Endothelial cell of umbilical vein (primary cell): ENCODE data around the gene OR8G5. TPM values are rescaled to one million over a fixed set of nuclear protein-coding genes. Genes with fewer than 3 reads are reported as not detected.

Experiments used
- BruUV-seq: library from RNA; stranded (reverse); fragments of 400-500 nt; replicated peaks from 2 replicates; lab custom pipeline; 2021; lab: Mats Ljungman, UMichigan
- CTCF ChIA-PET: fragments of 300-600, 350-600 bp; sonication (Branson Sonifier 250); formaldehyde crosslinking; loops from one replicate; lab custom pipeline; 2021; ENCODE audit warnings: antibody characterized with exemption, inconsistent platforms; lab: Charles Lee
- POLR2A ChIA-PET: fragments of 300-600, 350-600 bp; sonication (Branson Sonifier 250); formaldehyde crosslinking; loops from one replicate; lab custom pipeline; 2021; ENCODE audit warnings: antibody characterized with exemption, inconsistent platforms; lab: Charles Lee
- DNase-seq: peaks from one replicate; pipeline ENCODE4 v3.0.0-alpha.2; 2011; ENCODE audit warnings: low read depth, low spot score
- FAIRE-seq: peaks from 2 replicates; lab custom pipeline; 2011; peaks lifted over from hg19 to GRCh38; lab: Jason Lieb, UNC
- H2AFZ ChIP-seq: 2 replicates; pipeline ENCODE4 v1.6.0; 2012; ENCODE audit warnings: low read depth, low read length, control low read depth, inconsistent platforms
- H3K27ac ChIP-seq: 2 replicates; pipeline ENCODE4 v1.5.1; 2011; ENCODE audit warnings: low read depth, mild to moderate bottlenecking, control low read depth, low read length, moderate library complexity; ENCODE audit not compliant: insufficient read depth
- H3K27me3 ChIP-seq, 2 experiments: 2 replicates each; pipeline versions ENCODE4 v1.6.0 to v1.6.1; 2011; ENCODE audit warnings: low read length in 2 of 2, mixed read lengths in 1 of 2; ENCODE audit not compliant: control insufficient read depth in 2 of 2, insufficient read depth in 2 of 2
- H3K36me3 ChIP-seq, 2 experiments: 2 replicates in 1 of 2; 3 replicates in 1 of 2; pipeline ENCODE4 v1.5.1; 2011; ENCODE audit warnings: low read length in 2 of 2, mild to moderate bottlenecking in 1 of 2, moderate library complexity in 1 of 2; ENCODE audit not compliant: control insufficient read depth in 2 of 2, insufficient read depth in 2 of 2; ENCODE audit errors: extremely low read depth in 1 of 2
- H3K4me1 ChIP-seq: 3 replicates; pipeline ENCODE4 v1.5.1; 2011; ENCODE audit warnings: mild to moderate bottlenecking, low read length; ENCODE audit not compliant: control insufficient read depth, insufficient read depth; ENCODE audit errors: extremely low read depth
- H3K4me2 ChIP-seq: 2 replicates; pipeline ENCODE4 v1.6.1; 2011; ENCODE audit warnings: low read length, control low read depth, mixed read lengths; ENCODE audit not compliant: insufficient read depth
- H3K4me3 ChIP-seq, 3 experiments: fragments of 200-600 bp in 1 of 3; sonication (generic), shearing (Covaris generic) in 1 of 3; replicated peaks in 1 of 3; 2 replicates each; pipeline ENCODE4 v1.5.1; 2011 to 2016; ENCODE audit warnings: control low read depth in 3 of 3, low read length in 3 of 3, mild to moderate bottlenecking in 2 of 3, inconsistent platforms in 1 of 3, low read depth in 1 of 3, moderate library complexity in 1 of 3; ENCODE audit not compliant: insufficient read depth in 1 of 3
- H3K79me2 ChIP-seq: 2 replicates; pipeline ENCODE4 v1.6.0; 2012; ENCODE audit warnings: low read length, inconsistent platforms; ENCODE audit not compliant: control insufficient read depth, insufficient read depth
- H3K9ac ChIP-seq: replicated peaks from 2 replicates; pipeline ENCODE3; 2011; ENCODE audit warnings: low read length, control low read depth; ENCODE audit not compliant: insufficient read depth; ENCODE audit errors: extremely low read depth
- H3K9me1 ChIP-seq: replicated peaks from 3 replicates; pipeline ENCODE4 v1.6.0; 2011; ENCODE audit warnings: mild to moderate bottlenecking, low read length; ENCODE audit not compliant: control insufficient read depth, insufficient read depth; ENCODE audit errors: extremely low read depth
- H3K9me3 ChIP-seq: replicated peaks from 2 replicates; pipeline ENCODE4 v1.5.1; 2012; ENCODE audit warnings: low read length, inconsistent platforms; ENCODE audit not compliant: control insufficient read depth, insufficient read depth
- H4K20me1 ChIP-seq: replicated peaks from 2 replicates; pipeline ENCODE3; 2011; ENCODE audit warnings: mild to moderate bottlenecking, low read length; ENCODE audit not compliant: control insufficient read depth, insufficient read depth; ENCODE audit errors: extremely low read depth
- EZH2 ChIP-seq: IDR thresholded peaks from 2 replicates; pipeline ENCODE4 v1.6.1; 2012; ENCODE audit warnings: borderline replicate concordance, low read depth, mild to moderate bottlenecking, moderate library complexity, low read length, inconsistent platforms; ENCODE audit not compliant: severe bottlenecking
- FOS ChIP-seq: IDR thresholded peaks from 2 replicates; pipeline ENCODE4 v1.6.1; 2011; ENCODE audit warnings: mild to moderate bottlenecking, low read length, moderate library complexity, borderline replicate concordance; ENCODE audit not compliant: insufficient read depth
- GATA2 ChIP-seq: IDR thresholded peaks from 2 replicates; pipeline ENCODE4 v1.7.0; 2011; ENCODE audit warnings: low read depth, mild to moderate bottlenecking, moderate library complexity, mixed read lengths, low read length; ENCODE audit not compliant: insufficient read length, insufficient read depth
- JUN ChIP-seq: IDR thresholded peaks from 2 replicates; pipeline ENCODE4 v1.6.1; 2011; ENCODE audit warnings: borderline replicate concordance, low read depth; ENCODE audit not compliant: insufficient read length, insufficient read depth
- MYC ChIP-seq: IDR thresholded peaks from one replicate; pipeline ENCODE4 v1.6.1; 2011; ENCODE audit warnings: mild to moderate bottlenecking, low read depth, low read length
- POLR2A ChIP-seq: IDR thresholded peaks from 2 replicates; pipeline ENCODE4 v1.6.1; 2012; ENCODE audit warnings: low read depth, mild to moderate bottlenecking, control low read depth, low read length
- POLR2AphosphoS5 ChIP-seq: IDR thresholded peaks from 2 replicates; pipeline ENCODE4 v1.6.1; 2012; ENCODE audit warnings: low read depth, mild to moderate bottlenecking, control low read depth, low read length, moderate library complexity; ENCODE audit not compliant: insufficient read depth
- dilution Hi-C: fragments of 300-500 bp; cut with MboI; formaldehyde crosslinking; loops from one replicate; pipeline ENCODE4 v1.15.0; 2019; ENCODE audit warnings: low sequenced_read_pairs; ENCODE audit not compliant: extremely low pct_ligation_motif_present
- intact Hi-C: fragments of 100-400 bp; cut with micrococcal nuclease; formaldehyde crosslinking; loops from one replicate; pipeline ENCODE4 v1.10.0; 2022
- polyA plus RNA-seq, 4 experiments: library from polyadenylated mRNA; depleted of rRNA in 3 of 4; stranded (reverse) in 3 of 4; unstranded in 1 of 4; fragments of >200 nt; gene quantifications; 2 replicates each; pipeline versions ENCODE4 v1.2.1 to v1.2.3, GENCODE V29; 2011 to 2012; ENCODE audit warnings: missing spikeins in 1 of 4
- total RNA-seq: library from RNA; stranded (reverse); gene quantifications from 2 replicates; pipeline ENCODE4 v1.2.3, GENCODE V29; 2021
- TF ChIP-seq, protein P1 (sequence below), 2 donors: IDR thresholded peaks; 1 replicate in 1 of 2; 2 replicates in 1 of 2; pipeline ENCODE4 v1.5.1; 2011; ENCODE audit warnings: low read length in 2 of 2, mild to moderate bottlenecking in 2 of 2, moderate library complexity in 2 of 2, control low read depth in 1 of 2, inconsistent platforms in 1 of 2, low read depth in 1 of 2; ENCODE audit not compliant: insufficient read depth in 1 of 2; ENCODE audit errors: extremely low read depth in 1 of 2
- TF ChIP-seq, protein P2 (sequence below): IDR thresholded peaks from 2 replicates; pipeline ENCODE4 v1.6.1; 2011; ENCODE audit not compliant: insufficient read depth, insufficient read length

OR8G5 gene
- total and polyA plus RNA-seq, 2 donors (not counting 3 experiments of a cell fraction or from before 2014, with no cell fraction given), result not detected

DNA sequence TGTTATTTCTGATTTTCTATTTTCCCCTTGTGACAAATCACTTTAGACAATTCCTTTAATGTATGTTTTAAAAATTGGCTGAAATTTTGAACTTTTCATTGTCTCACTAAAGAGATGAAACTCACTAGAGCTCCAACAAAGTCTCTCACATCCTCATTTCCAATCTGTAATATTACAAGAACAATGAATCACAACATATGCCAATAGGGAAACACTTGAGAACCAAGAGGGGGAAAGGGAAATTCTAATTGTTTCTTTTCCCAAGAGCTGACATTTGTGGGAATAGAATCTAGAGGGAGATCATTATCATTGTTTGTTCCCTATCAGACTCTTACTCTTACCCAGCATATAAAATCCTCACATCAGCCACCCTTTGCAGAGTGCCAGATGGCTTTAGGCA is 44.9 kb upstream of the OR8G5 start:
- no peaks in the 10 kb centered on the region for H3K9me1 ChIP-seq
- no peaks in the 10 kb centered on the region for H4K20me1 ChIP-seq
- no peaks in the 10 kb centered on the region for H3K9me3 ChIP-seq
- no peak overlapping the region for H3K27ac ChIP-seq
- no peaks in the 10 kb centered on the region for H3K4me1 ChIP-seq
- H3K4me2 ChIP-seq, result no peak overlapping the region
- H3K4me3 ChIP-seq, result no peak overlapping the region
- no peaks in the 10 kb centered on the region for H3K79me2 ChIP-seq
- ChIA-PET POLR2A (no interaction called here), CTCF (interaction anchor here (0.8 to 1.2 kb wide), 2 partner anchors 16 to 140 kb away, joined by 3 read pairs; no protein-coding TSS in a partner anchor)
- DNase-seq (no peak), FAIRE-seq (no peak)
- intact Hi-C loops (no loop called here), dilution Hi-C loops (no loop called here)
- H3K27me3 ChIP-seq, result peaks cover 0 to 1% of the 10 kb centered on the region in 2 experiments
- no TSS peak for BruUV-seq
- no peak overlapping the region for H3K9ac ChIP-seq
- TF ChIP-seq POLR2AphosphoS5, result no peak
- TF ChIP-seq GATA2, result no peak
- TF ChIP-seq POLR2A, result no peak
- TF ChIP-seq, protein P1, sequence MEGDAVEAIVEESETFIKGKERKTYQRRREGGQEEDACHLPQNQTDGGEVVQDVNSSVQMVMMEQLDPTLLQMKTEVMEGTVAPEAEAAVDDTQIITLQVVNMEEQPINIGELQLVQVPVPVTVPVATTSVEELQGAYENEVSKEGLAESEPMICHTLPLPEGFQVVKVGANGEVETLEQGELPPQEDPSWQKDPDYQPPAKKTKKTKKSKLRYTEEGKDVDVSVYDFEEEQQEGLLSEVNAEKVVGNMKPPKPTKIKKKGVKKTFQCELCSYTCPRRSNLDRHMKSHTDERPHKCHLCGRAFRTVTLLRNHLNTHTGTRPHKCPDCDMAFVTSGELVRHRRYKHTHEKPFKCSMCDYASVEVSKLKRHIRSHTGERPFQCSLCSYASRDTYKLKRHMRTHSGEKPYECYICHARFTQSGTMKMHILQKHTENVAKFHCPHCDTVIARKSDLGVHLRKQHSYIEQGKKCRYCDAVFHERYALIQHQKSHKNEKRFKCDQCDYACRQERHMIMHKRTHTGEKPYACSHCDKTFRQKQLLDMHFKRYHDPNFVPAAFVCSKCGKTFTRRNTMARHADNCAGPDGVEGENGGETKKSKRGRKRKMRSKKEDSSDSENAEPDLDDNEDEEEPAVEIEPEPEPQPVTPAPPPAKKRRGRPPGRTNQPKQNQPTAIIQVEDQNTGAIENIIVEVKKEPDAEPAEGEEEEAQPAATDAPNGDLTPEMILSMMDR (IDR thresholded peaks at IDR 0.05; ENCODE audit: extremely low read depth in 1 of 2, insufficient read depth in 1 of 2, low read depth in 1 of 2, low read length in 2 of 2), result no peak
- no peak for TF ChIP-seq JUN
- no peak for TF ChIP-seq MYC
- TF ChIP-seq, protein P2, sequence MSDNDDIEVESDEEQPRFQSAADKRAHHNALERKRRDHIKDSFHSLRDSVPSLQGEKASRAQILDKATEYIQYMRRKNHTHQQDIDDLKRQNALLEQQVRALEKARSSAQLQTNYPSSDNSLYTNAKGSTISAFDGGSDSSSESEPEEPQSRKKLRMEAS, result no peak
- no peak for TF ChIP-seq FOS
- no peak for TF ChIP-seq EZH2
- no peaks in the 10 kb centered on the region for H3K36me3 ChIP-seq
- no peak overlapping the region for H2AFZ ChIP-seq
